ENCODE measurements around the gene PGLYRP1. TPM values are rescaled to one million over a fixed set of nuclear protein-coding genes. Genes with fewer than 3 reads are reported as not detected.

Gene PGLYRP1
- polyA plus RNA-seq, 1 of the 3 experiments (the other 2 are of a cell fraction), result not detected

DNA sequence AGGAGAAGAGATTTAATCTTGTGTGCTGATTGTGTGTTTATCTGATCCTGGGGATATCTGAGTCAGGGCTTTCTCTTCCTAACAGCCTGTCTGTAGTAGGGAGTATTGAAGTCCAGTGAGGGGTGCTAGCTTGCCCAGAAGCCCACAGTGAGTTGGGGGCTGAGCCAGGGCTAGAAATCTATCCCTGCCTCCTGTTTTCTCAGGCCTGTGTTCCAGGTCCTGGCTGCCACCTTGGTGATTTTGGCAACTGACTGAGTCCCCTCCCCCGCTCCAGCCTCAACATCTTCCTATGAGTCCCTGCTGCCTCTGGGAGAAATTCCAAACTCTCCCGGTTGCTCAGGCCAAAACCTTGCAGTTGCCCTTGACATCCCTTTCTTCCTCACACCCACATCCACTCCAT lies 41.5 kb downstream of the PGLYRP1 start:
- Histone ChIP-seq H3K4me2 (no peak overlapping the region), H3K4me1 (ENCODE audit: control insufficient read depth in 1 of 2, insufficient read depth in 2 of 2, low read depth in 1 of 2, low read length in 1 of 2) (no peaks in the 10 kb centered on the region), H3K9ac (no peak overlapping the region), H2AFZ (ENCODE audit: low read depth) (no peak overlapping the region), H3K27ac (ENCODE audit: low read depth in 2 of 2, low read length in 1 of 2) (no peak overlapping the region), H3K36me3 (replicated peaks in 1 of 2; ENCODE audit: control insufficient read depth in 1 of 2, insufficient read depth in 2 of 2, low read length in 1 of 2) (no peaks in the 10 kb centered on the region), H3K9me2 (no peaks in the 10 kb centered on the region), H3K27me3 (ENCODE audit: insufficient read depth) (no peaks in the 10 kb centered on the region; the same call in 1 of the 2 replicates), H3K9me3 (no peaks in the 10 kb centered on the region), H3K4me3 (ENCODE audit: low read depth in 2 of 2, low read length in 1 of 2) (no peak overlapping the region), H3F3A (replicated peaks; ENCODE audit: insufficient read depth) (no peaks in the 10 kb centered on the region), H3K79me2 (ENCODE audit: insufficient read depth) (no peaks in the 10 kb centered on the region), H4K20me1 (ENCODE audit: insufficient read depth) (no peaks in the 10 kb centered on the region)
- POLR2A ChIA-PET, result no interaction called here
- CTCF ChIA-PET, result interaction anchor here (1.2 kb wide), 1 partner anchor 28 kb away, joined by 3 read pairs; no protein-coding TSS in a partner anchor
- WGBS (ENCODE audit: low lambda C conversion rate), result 75% methylated on average over 2 of the region's 2 CpGs
- TF ChIP-seq RFX5 (IDR thresholded peaks at IDR 0.05; ENCODE audit: low read length), result no peak
- TF ChIP-seq RAD21 (IDR thresholded peaks at IDR 0.05; ENCODE audit: low read length), result no peak
- TF ChIP-seq TAF1 (IDR thresholded peaks at IDR 0.05; ENCODE audit: borderline replicate concordance, low read depth, low read length), result no peak
- TF ChIP-seq TEAD4 (IDR thresholded peaks at IDR 0.05; ENCODE audit: borderline replicate concordance, insufficient read depth), result no peak
- TF ChIP-seq SIN3A (IDR thresholded peaks at IDR 0.05; ENCODE audit: borderline replicate concordance, low read depth, low read length), result no peak
- no peak for TF ChIP-seq MEF2A (IDR thresholded peaks at IDR 0.05; ENCODE audit: borderline replicate concordance, low read depth)
- no peak for DNase-seq

DNA sequence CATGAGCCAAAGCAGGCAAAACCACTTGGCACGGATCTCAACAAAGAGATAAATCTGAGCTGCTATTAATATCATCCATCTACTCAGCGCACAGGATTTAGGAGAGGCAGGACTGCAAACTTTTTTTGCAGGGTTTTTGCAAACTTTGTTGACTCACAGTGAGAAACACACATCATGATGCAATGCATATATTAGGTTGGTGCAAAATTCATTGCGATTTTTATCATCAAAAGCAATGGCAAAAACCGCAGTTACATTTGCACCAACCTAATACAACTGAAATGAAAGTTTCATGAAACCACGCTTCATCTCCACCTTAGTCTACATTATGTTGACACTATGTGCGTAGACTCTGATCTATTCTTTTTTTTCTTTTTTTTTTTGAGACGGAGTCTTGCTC lies 44.7 kb downstream of the PGLYRP1 start:
- WGBS (ENCODE audit: low lambda C conversion rate), result 77% methylated on average over 7 of the region's 7 CpGs
- no peaks in the 10 kb centered on the region for H3K9me3 ChIP-seq
- H3K36me3 ChIP-seq (replicated peaks in 1 of 2; ENCODE audit: control insufficient read depth in 1 of 2, insufficient read depth in 2 of 2, low read length in 1 of 2), result no peaks in the 10 kb centered on the region
- no peaks in the 10 kb centered on the region for H3K79me2 ChIP-seq (ENCODE audit: insufficient read depth)
- no peak for DNase-seq
- peaks cover 8% of the 10 kb centered on the region for H3F3A ChIP-seq (replicated peaks; ENCODE audit: insufficient read depth)
- H3K4me1 ChIP-seq (ENCODE audit: control insufficient read depth in 1 of 2, insufficient read depth in 2 of 2, low read depth in 1 of 2, low read length in 1 of 2), result no peaks in the 10 kb centered on the region
- H3K4me3 ChIP-seq (ENCODE audit: low read depth in 2 of 2, low read length in 1 of 2), result no peak overlapping the region
- CTCF ChIA-PET, result no interaction called here
- H3K9ac ChIP-seq, result no peak overlapping the region
- no peaks in the 10 kb centered on the region for H4K20me1 ChIP-seq (ENCODE audit: insufficient read depth)
- no peak overlapping the region for H2AFZ ChIP-seq (ENCODE audit: low read depth)
- H3K27me3 ChIP-seq (ENCODE audit: insufficient read depth), result no peaks in the 10 kb centered on the region; the same call in 1 of the 2 replicates
- H3K27ac ChIP-seq (ENCODE audit: low read depth in 2 of 2, low read length in 1 of 2), result no peak overlapping the region
- TF ChIP-seq TAF1 (IDR thresholded peaks at IDR 0.05; ENCODE audit: borderline replicate concordance, low read depth, low read length), result no peak
- no peak for TF ChIP-seq YY1 (IDR thresholded peaks at IDR 0.05; ENCODE audit: low read depth)
- no peak for TF ChIP-seq GABPA (IDR thresholded peaks at IDR 0.05; ENCODE audit: low read depth)
- no peak for TF ChIP-seq EZH2phosphoT487 (IDR thresholded peaks at IDR 0.05; ENCODE audit: borderline replicate concordance, low read depth)
- TF ChIP-seq RFX5 (IDR thresholded peaks at IDR 0.05; ENCODE audit: low read length), result no peak
- no peak for TF ChIP-seq PBX3 (IDR thresholded peaks at IDR 0.05)
- no peak for TF ChIP-seq NFIC (IDR thresholded peaks at IDR 0.05; ENCODE audit: borderline replicate concordance)
- no peak for TF ChIP-seq FOSL2 (IDR thresholded peaks at IDR 0.05; ENCODE audit: borderline replicate concordance, low read depth)
- TF ChIP-seq, protein P1, sequence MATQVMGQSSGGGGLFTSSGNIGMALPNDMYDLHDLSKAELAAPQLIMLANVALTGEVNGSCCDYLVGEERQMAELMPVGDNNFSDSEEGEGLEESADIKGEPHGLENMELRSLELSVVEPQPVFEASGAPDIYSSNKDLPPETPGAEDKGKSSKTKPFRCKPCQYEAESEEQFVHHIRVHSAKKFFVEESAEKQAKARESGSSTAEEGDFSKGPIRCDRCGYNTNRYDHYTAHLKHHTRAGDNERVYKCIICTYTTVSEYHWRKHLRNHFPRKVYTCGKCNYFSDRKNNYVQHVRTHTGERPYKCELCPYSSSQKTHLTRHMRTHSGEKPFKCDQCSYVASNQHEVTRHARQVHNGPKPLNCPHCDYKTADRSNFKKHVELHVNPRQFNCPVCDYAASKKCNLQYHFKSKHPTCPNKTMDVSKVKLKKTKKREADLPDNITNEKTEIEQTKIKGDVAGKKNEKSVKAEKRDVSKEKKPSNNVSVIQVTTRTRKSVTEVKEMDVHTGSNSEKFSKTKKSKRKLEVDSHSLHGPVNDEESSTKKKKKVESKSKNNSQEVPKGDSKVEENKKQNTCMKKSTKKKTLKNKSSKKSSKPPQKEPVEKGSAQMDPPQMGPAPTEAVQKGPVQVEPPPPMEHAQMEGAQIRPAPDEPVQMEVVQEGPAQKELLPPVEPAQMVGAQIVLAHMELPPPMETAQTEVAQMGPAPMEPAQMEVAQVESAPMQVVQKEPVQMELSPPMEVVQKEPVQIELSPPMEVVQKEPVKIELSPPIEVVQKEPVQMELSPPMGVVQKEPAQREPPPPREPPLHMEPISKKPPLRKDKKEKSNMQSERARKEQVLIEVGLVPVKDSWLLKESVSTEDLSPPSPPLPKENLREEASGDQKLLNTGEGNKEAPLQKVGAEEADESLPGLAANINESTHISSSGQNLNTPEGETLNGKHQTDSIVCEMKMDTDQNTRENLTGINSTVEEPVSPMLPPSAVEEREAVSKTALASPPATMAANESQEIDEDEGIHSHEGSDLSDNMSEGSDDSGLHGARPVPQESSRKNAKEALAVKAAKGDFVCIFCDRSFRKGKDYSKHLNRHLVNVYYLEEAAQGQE (IDR thresholded peaks at IDR 0.05; ENCODE audit: low read depth, low read length), result no peak
- TF ChIP-seq, protein P2, sequence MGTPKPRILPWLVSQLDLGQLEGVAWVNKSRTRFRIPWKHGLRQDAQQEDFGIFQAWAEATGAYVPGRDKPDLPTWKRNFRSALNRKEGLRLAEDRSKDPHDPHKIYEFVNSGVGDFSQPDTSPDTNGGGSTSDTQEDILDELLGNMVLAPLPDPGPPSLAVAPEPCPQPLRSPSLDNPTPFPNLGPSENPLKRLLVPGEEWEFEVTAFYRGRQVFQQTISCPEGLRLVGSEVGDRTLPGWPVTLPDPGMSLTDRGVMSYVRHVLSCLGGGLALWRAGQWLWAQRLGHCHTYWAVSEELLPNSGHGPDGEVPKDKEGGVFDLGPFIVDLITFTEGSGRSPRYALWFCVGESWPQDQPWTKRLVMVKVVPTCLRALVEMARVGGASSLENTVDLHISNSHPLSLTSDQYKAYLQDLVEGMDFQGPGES (IDR thresholded peaks at IDR 0.05; ENCODE audit: low read depth, low read length), result no peak
- TF ChIP-seq EP300 (IDR thresholded peaks at IDR 0.05; ENCODE audit: borderline replicate concordance in 1 of 2, low read depth in 1 of 2, low read length in 1 of 2), result no peak
- no peak for TF ChIP-seq SIN3A (IDR thresholded peaks at IDR 0.05; ENCODE audit: borderline replicate concordance, low read depth, low read length)
- no peak for TF ChIP-seq ZBTB33 (IDR thresholded peaks at IDR 0.05; ENCODE audit: borderline replicate concordance, low read depth)
- no peak for TF ChIP-seq RCOR1 (IDR thresholded peaks at IDR 0.05; ENCODE audit: low read length)
- TF ChIP-seq ELF1 (IDR thresholded peaks at IDR 0.05), result no peak
- no peak for TF ChIP-seq FOXJ3 (CRISPR knock-in tag; IDR thresholded peaks at IDR 0.05)
- POLR2A ChIA-PET, result no interaction called here
- no peak overlapping the region for H3K4me2 ChIP-seq
- no peaks in the 10 kb centered on the region for H3K9me2 ChIP-seq
